ENCODE results near the gene AARS1. TPM values are rescaled to one million over a fixed set of nuclear protein-coding genes. Genes with fewer than 3 reads are reported as not detected.

The AARS1 gene
- total and polyA plus RNA-seq, 2 donors (not counting 3 experiments of a cell fraction or from before 2014, with no cell fraction given), result 71.3 to 110 TPM

Small RNA genes lying within 50 kb of the gene (small RNA-seq; reads per million reads assigned to genes)
- gene AC009060.2 (ENCODE audit: insufficient read depth, insufficient read length, low read depth, low replicate concordance) (not detected), gene RN7SL279P (ENCODE audit: insufficient read depth, insufficient read length, low read depth, low replicate concordance) (not detected)

Other genes starting within 250 kb of the AARS1 start
- 22.0 and 26.4 TPM in 2 replicates for gene PDPR, start 175.2 kb downstream of the AARS1 start, total RNA-seq
- 26.9 and 29.9 TPM in 2 replicates for gene PDPR, start 175.2 kb downstream of the AARS1 start, polyA plus RNA-seq
- 0.42 TPM in 1 of 2 replicates, not detected in the other for gene CLEC18C, start 115.7 kb downstream of the AARS1 start, total RNA-seq
- gene CLEC18C, start 115.7 kb downstream of the AARS1 start, polyA plus RNA-seq, result 0.06 TPM in 1 of 2 replicates, not detected in the other
- 29.2 and 30.6 TPM in 2 replicates for gene EXOSC6, start 37.6 kb downstream of the AARS1 start, total RNA-seq
- gene EXOSC6, start 37.6 kb downstream of the AARS1 start, polyA plus RNA-seq, result 11.6 and 12.6 TPM in 2 replicates
- 33.6 and 34.3 TPM in 2 replicates for gene DDX19B, start 9.7 kb upstream of the AARS1 start, total RNA-seq
- 23.8 and 28.1 TPM in 2 replicates for gene DDX19B, start 9.7 kb upstream of the AARS1 start, polyA plus RNA-seq
- gene DDX19A, start 57.4 kb upstream of the AARS1 start, total RNA-seq, result 41.3 and 41.6 TPM in 2 replicates
- gene DDX19A, start 57.4 kb upstream of the AARS1 start, polyA plus RNA-seq, result 21.7 and 26.5 TPM in 2 replicates
- gene ST3GAL2, start 149.6 kb upstream of the AARS1 start, total RNA-seq, result 50.2 and 50.4 TPM in 2 replicates
- gene ST3GAL2, start 149.6 kb upstream of the AARS1 start, polyA plus RNA-seq, result 23.0 and 33.3 TPM in 2 replicates
- gene FCSK, start 165.1 kb upstream of the AARS1 start, total RNA-seq, result 13.2 and 18.0 TPM in 2 replicates
- 11.4 and 12.4 TPM in 2 replicates for gene FCSK, start 165.1 kb upstream of the AARS1 start, polyA plus RNA-seq
- 46.5 and 61.2 TPM in 2 replicates for gene COG4, start 234.0 kb upstream of the AARS1 start, total RNA-seq
- gene COG4, start 234.0 kb upstream of the AARS1 start, polyA plus RNA-seq, result 53.7 and 56.2 TPM in 2 replicates
- 303 and 324 TPM in 2 replicates for gene SF3B3, start 234.3 kb upstream of the AARS1 start, total RNA-seq
- 143 and 167 TPM in 2 replicates for gene SF3B3, start 234.3 kb upstream of the AARS1 start, polyA plus RNA-seq

Data from endothelial cell of umbilical vein (primary cell).